ENCODE data around the gene KCTD14. TPM values are rescaled to one million over a fixed set of nuclear protein-coding genes. Genes with fewer than 3 reads are reported as not detected.
A peak's percentile ranks its signal among the peaks of the same experiment; 100 is the strongest.

The KCTD14 gene
- total and polyA plus RNA-seq, 2 of the 8 experiments (the other 6 are each of a cell fraction or from before 2014, with no cell fraction given) = 21.6 to 24.9 TPM

GRCh38 chr11:77993902-77994301 is 29.2 kb downstream of the KCTD14 start:
- peak overlapping the region; percentile 27; the same call in 1 of the 2 replicates for H2BK12ac ChIP-seq (ENCODE audit: low read depth, low read length)
- peaks cover 5 to 20% of the 10 kb centered on the region in 2 experiments; a peak in 3 of 4 replicates for H3K79me2 ChIP-seq (ENCODE audit: control insufficient read depth in 1 of 2, insufficient read depth in 2 of 2, low read length in 2 of 2)
- no peak overlapping the region for H3K23ac ChIP-seq (ENCODE audit: insufficient read length)
- no peak overlapping the region for H3K18ac ChIP-seq (ENCODE audit: extremely low read depth, low read length)
- H4K8ac ChIP-seq (ENCODE audit: extremely low read depth, insufficient read depth, low read length) = no peak overlapping the region
- H3K4me1 ChIP-seq (replicated peaks in 1 of 4; ENCODE audit: control insufficient read depth in 3 of 4, insufficient read depth in 4 of 4, low read length in 3 of 4) = peaks cover 0 to 4% (median 1%) of the 10 kb centered on the region in 4 experiments; a peak in 4 of 7 replicates
- no peaks in the 10 kb centered on the region for H3K27me3 ChIP-seq (replicated peaks in 1 of 4; ENCODE audit: control insufficient read depth in 3 of 4, extremely low read depth in 1 of 4, insufficient read depth in 3 of 4, low read length in 3 of 4)
- peak overlapping the region; percentile 81 to 92 (median 84) for H3K4me3 ChIP-seq (ENCODE audit: extremely low read depth in 1 of 4, insufficient read depth in 2 of 4, low read depth in 3 of 4, low read length in 4 of 4)
- no peak overlapping the region for H3K56ac ChIP-seq (replicated peaks; ENCODE audit: insufficient read length, low read depth, low read length)
- H3K14ac ChIP-seq (ENCODE audit: insufficient read length) = no peak overlapping the region
- H3K36me3 ChIP-seq (ENCODE audit: control insufficient read depth in 2 of 4, insufficient read depth in 4 of 4, low read length in 3 of 4) = peaks cover 0 to 17% (median 4%) of the 10 kb centered on the region in 4 experiments; a peak in 4 of 8 replicates
- no peaks in the 10 kb centered on the region; the same call in 1 of the 2 replicates for H3K23me2 ChIP-seq (ENCODE audit: low read depth, low read length)
- peak overlapping the region; percentile 75 to 87 (median 82); a peak in 6 of 7 replicates for H3K9ac ChIP-seq (replicated peaks in 1 of 4; ENCODE audit: extremely low read depth in 1 of 4, low read depth in 3 of 4, low read length in 3 of 4)
- H3K9me3 ChIP-seq (ENCODE audit: insufficient read depth in 2 of 2, low read depth in 1 of 2, low read length in 1 of 2) = no peaks in the 10 kb centered on the region
- peaks cover 0 to 1% of the 10 kb centered on the region in 2 experiments for H4K20me1 ChIP-seq (replicated peaks in 1 of 2; ENCODE audit: control insufficient read depth in 1 of 2, insufficient read depth in 2 of 2, low read length in 2 of 2)
- no peak overlapping the region for H3K4ac ChIP-seq (replicated peaks; ENCODE audit: insufficient read length, low read depth, low read length)
- H3K79me1 ChIP-seq (ENCODE audit: low read depth, low read length) = no peaks in the 10 kb centered on the region
- H2AK5ac ChIP-seq (ENCODE audit: low read depth, low read length) = no peak overlapping the region
- TF ChIP-seq MAX (IDR thresholded peaks at IDR 0.05) = no peak
- FAIRE-seq (no peak), DNase-seq (ENCODE audit: low read depth in 1 of 2, low spot score in 2 of 2) (no peak)
- peak overlapping the region; percentile 86; the same call in 1 of the 2 replicates for H2AFZ ChIP-seq (ENCODE audit: low read length)
- H4K5ac ChIP-seq (ENCODE audit: insufficient read length, low read depth, low read length) = no peak overlapping the region
- 0 out of 2 replicates have a peak overlapping the region, but pooled peaks have one; percentile 30 for H2BK5ac ChIP-seq (ENCODE audit: low read depth, low read length)
- H2BK15ac ChIP-seq (ENCODE audit: low read length) = no peak overlapping the region
- CTCF ChIA-PET (ENCODE audit: partially characterized antibody) = interaction anchor here (0.6 kb wide), 1 partner anchor 13 kb away, joined by 3 read pairs; no protein-coding TSS in a partner anchor
- 14% methylated on average over 11 of the region's 11 CpGs; no CpG with 5 or more reads in 1 of the 2 experiments for WGBS, 2 experiments (ENCODE audit: extremely low coverage in 1 of 2, insufficient coverage in 1 of 2, insufficient read length in 1 of 2, insufficient replicate concordance in 2 of 2, low coverage in 1 of 2, low lambda C conversion rate in 2 of 2, missing lambda C conversion rate in 1 of 2)
- no peak overlapping the region for H3K27ac ChIP-seq (ENCODE audit: low read depth, low read length)
- H2BK20ac ChIP-seq (ENCODE audit: low read length) = no peak overlapping the region
- H2BK120ac ChIP-seq (replicated peaks; ENCODE audit: low read depth, low read length) = no peak overlapping the region
- POLR2A ChIA-PET (ENCODE audit: partially characterized antibody) = interaction anchor here (0.6 to 2.2 kb wide), 7 partner anchors 28 to 356 kb away, joined by 3 to 12 read pairs (median 5); partner anchors contain the start of genes KCTD14 and NDUFC2
- H4K91ac ChIP-seq (replicated peaks; ENCODE audit: insufficient read length, low read length) = no peak overlapping the region
- H3K4me2 ChIP-seq (ENCODE audit: insufficient read depth in 1 of 2, low read depth in 2 of 2, low read length in 2 of 2) = peak overlapping the region; percentile 74 to 92
